ENCODE results near the gene LILRB3. TPM values are rescaled to one million over a fixed set of nuclear protein-coding genes. Genes with fewer than 3 reads are reported as not detected.

LILRB3 gene
- total and polyA plus RNA-seq, 2 experiments from 2014 or later: not detected

DNA sequence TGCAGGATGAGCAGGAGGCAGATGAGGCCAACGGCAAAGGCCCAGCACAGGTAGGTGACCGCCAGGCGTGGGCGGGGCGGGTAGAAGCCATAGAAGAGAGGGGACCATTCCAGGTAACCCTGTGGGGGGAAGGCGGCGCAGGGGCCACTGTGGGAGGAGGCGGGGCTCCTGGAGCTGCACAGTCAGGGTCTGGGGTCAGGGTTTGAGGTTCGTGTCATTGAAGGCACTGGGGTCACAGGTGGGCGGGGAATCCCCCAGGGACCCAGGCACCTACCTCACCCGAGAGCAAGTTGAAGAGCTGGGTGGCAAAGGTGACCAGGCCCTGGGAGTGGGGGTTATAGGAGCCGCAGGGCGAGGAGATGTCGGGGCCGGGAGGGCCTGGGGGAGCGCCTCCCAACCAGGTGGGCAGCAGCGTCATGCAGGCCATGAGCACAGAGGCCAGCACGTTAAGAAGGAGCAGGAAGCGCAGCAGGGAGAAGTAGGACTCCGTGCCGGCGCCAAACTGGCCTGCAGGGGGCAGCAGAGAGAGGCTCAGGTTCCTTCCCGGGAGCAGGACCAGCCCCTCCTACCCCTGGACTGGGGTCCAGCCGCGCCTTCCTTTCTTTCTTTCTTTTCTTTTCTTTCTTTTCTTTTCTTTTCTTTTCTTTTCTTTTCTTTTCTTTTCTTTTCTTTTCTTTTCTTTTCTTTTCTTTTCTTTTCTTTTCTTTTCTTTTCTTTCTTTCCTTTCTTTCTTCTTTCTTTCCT is 54.5 kb downstream of the LILRB3 start:
- Histone ChIP-seq H4K20me1 (replicated peaks; ENCODE audit: insufficient read depth) (no peaks in the 10 kb centered on the region), H3K27me3 (ENCODE audit: insufficient read depth) (peaks cover 3% of the 10 kb centered on the region; the same call in 1 of the 2 replicates), H3K4me1 (ENCODE audit: insufficient read depth) (no peaks in the 10 kb centered on the region; the same call in 1 of the 2 replicates), H3K79me2 (replicated peaks; ENCODE audit: insufficient read depth) (no peaks in the 10 kb centered on the region), H3K27ac (ENCODE audit: low read depth) (no peak overlapping the region), H3F3A (replicated peaks; ENCODE audit: low read depth) (peaks cover 14% of the 10 kb centered on the region), H3K9me2 (ENCODE audit: insufficient read depth) (no peaks in the 10 kb centered on the region), H3K4me2 (peak overlapping the region; percentile 71), H2AFZ (0 out of 2 replicates have a peak overlapping the region, but pooled peaks have one; percentile 78), H3K4me3 (peak overlapping the region; percentile 45; the same call in 1 of the 2 replicates), H3K36me3 (ENCODE audit: insufficient read depth) (no peaks in the 10 kb centered on the region)
- Mint-ChIP-seq H3K4me1 (peaks cover 22% of the 10 kb centered on the region), H3K9me3 (no peaks in the 10 kb centered on the region; the same call in 1 of the 3 replicates), H3K36me3 (ENCODE audit: low read depth) (no peaks in the 10 kb centered on the region; the same call in 2 of the 3 replicates), H3K27me3 (ENCODE audit: insufficient read depth, low read depth, poor library complexity) (peaks cover 31% of the 10 kb centered on the region), H3K4me3 (no peak overlapping the region), H3K27ac (no peak overlapping the region)
- TF ChIP-seq, protein P1, sequence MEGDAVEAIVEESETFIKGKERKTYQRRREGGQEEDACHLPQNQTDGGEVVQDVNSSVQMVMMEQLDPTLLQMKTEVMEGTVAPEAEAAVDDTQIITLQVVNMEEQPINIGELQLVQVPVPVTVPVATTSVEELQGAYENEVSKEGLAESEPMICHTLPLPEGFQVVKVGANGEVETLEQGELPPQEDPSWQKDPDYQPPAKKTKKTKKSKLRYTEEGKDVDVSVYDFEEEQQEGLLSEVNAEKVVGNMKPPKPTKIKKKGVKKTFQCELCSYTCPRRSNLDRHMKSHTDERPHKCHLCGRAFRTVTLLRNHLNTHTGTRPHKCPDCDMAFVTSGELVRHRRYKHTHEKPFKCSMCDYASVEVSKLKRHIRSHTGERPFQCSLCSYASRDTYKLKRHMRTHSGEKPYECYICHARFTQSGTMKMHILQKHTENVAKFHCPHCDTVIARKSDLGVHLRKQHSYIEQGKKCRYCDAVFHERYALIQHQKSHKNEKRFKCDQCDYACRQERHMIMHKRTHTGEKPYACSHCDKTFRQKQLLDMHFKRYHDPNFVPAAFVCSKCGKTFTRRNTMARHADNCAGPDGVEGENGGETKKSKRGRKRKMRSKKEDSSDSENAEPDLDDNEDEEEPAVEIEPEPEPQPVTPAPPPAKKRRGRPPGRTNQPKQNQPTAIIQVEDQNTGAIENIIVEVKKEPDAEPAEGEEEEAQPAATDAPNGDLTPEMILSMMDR (conservative IDR thresholded peaks at IDR 0.05; ENCODE audit: low read depth in 2 of 2): peak; percentile 79 to 89
- TF ChIP-seq EZH2 (IDR thresholded peaks at IDR 0.05; ENCODE audit: low read depth, unreplicated experiment) (no peak), STAT1 (IDR thresholded peaks at IDR 0.05; ENCODE audit: unreplicated experiment) (no peak), JUNB (IDR thresholded peaks at IDR 0.05; ENCODE audit: unreplicated experiment) (no peak), POLR2AphosphoS5 (IDR thresholded peaks at IDR 0.05; ENCODE audit: low read depth) (no peak), ZNF114 (CRISPR knock-in tag; IDR thresholded peaks at IDR 0.05) (no peak), NANOG (IDR thresholded peaks at IDR 0.05; ENCODE audit: borderline replicate concordance) (no peak), ZNF331 (CRISPR knock-in tag; IDR thresholded peaks at IDR 0.05; ENCODE audit: low read depth) (no peak)
- ATAC-seq (peak; percentile 54), DNase-seq (ENCODE audit: low spot score) (peak; percentile 97)

Small RNA genes lying within 50 kb of the gene (small RNA-seq; reads per million reads assigned to genes)
- not detected for gene RNU6-1307P (ENCODE audit: low replicate concordance)

Other genes starting within 250 kb of the LILRB3 start
- 0.23 and 0.38 TPM in 2 replicates for gene CACNG6, start 231.4 kb downstream of the LILRB3 start, total RNA-seq (2014; rRNA removed; shearing (Covaris generic))
- gene CACNG6, start 231.4 kb downstream of the LILRB3 start, polyA plus RNA-seq (2016; fragmentation: Nextera tagmentation; extraction: Ambion mirVana): 1.5 and 1.8 TPM in 2 replicates
- not detected in 2 replicates for gene VSTM1, start 159.1 kb downstream of the LILRB3 start, total RNA-seq (2014; rRNA removed; shearing (Covaris generic))
- not detected in 2 replicates for gene VSTM1, start 159.1 kb downstream of the LILRB3 start, polyA plus RNA-seq (2016; fragmentation: Nextera tagmentation; extraction: Ambion mirVana)
- gene TARM1, start 141.6 kb downstream of the LILRB3 start, total RNA-seq (2014; rRNA removed; shearing (Covaris generic)): not detected in 2 replicates
- not detected in 2 replicates for gene TARM1, start 141.6 kb downstream of the LILRB3 start, polyA plus RNA-seq (2016; fragmentation: Nextera tagmentation; extraction: Ambion mirVana)
- 0.31 TPM in 1 of 2 replicates, not detected in the other for gene OSCAR, start 122.2 kb downstream of the LILRB3 start, total RNA-seq (2014; rRNA removed; shearing (Covaris generic))
- gene OSCAR, start 122.2 kb downstream of the LILRB3 start, polyA plus RNA-seq (2016; fragmentation: Nextera tagmentation; extraction: Ambion mirVana): 1.6 and 2.6 TPM in 2 replicates
- gene NDUFA3, start 120.2 kb downstream of the LILRB3 start, total RNA-seq (2014; rRNA removed; shearing (Covaris generic)): 27.6 and 28.4 TPM in 2 replicates
- gene NDUFA3, start 120.2 kb downstream of the LILRB3 start, polyA plus RNA-seq (2016; fragmentation: Nextera tagmentation; extraction: Ambion mirVana): 691 and 851 TPM in 2 replicates
- gene TFPT, start 107.3 kb downstream of the LILRB3 start, total RNA-seq (2014; rRNA removed; shearing (Covaris generic)): 12.0 and 16.2 TPM in 2 replicates
- gene TFPT, start 107.3 kb downstream of the LILRB3 start, polyA plus RNA-seq (2016; fragmentation: Nextera tagmentation; extraction: Ambion mirVana): 18.3 and 18.9 TPM in 2 replicates
- gene PRPF31, start 107.3 kb downstream of the LILRB3 start, total RNA-seq (2014; rRNA removed; shearing (Covaris generic)): 79.3 and 83.3 TPM in 2 replicates
- 86.3 and 94.2 TPM in 2 replicates for gene PRPF31, start 107.3 kb downstream of the LILRB3 start, polyA plus RNA-seq (2016; fragmentation: Nextera tagmentation; extraction: Ambion mirVana)
- gene CNOT3, start 85.2 kb downstream of the LILRB3 start, total RNA-seq (2014; rRNA removed; shearing (Covaris generic)): 47.0 and 61.2 TPM in 2 replicates
- gene CNOT3, start 85.2 kb downstream of the LILRB3 start, polyA plus RNA-seq (2016; fragmentation: Nextera tagmentation; extraction: Ambion mirVana): 36.4 and 39.7 TPM in 2 replicates
- gene LENG1, start 63.3 kb downstream of the LILRB3 start, total RNA-seq (2014; rRNA removed; shearing (Covaris generic)): 4.7 TPM in 2 replicates
- 17.2 and 19.3 TPM in 2 replicates for gene LENG1, start 63.3 kb downstream of the LILRB3 start, polyA plus RNA-seq (2016; fragmentation: Nextera tagmentation; extraction: Ambion mirVana)
- gene TMC4, start 49.8 kb downstream of the LILRB3 start, total RNA-seq (2014; rRNA removed; shearing (Covaris generic)): 0.58 and 2.3 TPM in 2 replicates
- 7.8 and 8.2 TPM in 2 replicates for gene TMC4, start 49.8 kb downstream of the LILRB3 start, polyA plus RNA-seq (2016; fragmentation: Nextera tagmentation; extraction: Ambion mirVana)
- gene MBOAT7, start 33.4 kb downstream of the LILRB3 start, total RNA-seq (2014; rRNA removed; shearing (Covaris generic)): 140 and 184 TPM in 2 replicates
- 73.5 and 77.8 TPM in 2 replicates for gene MBOAT7, start 33.4 kb downstream of the LILRB3 start, polyA plus RNA-seq (2016; fragmentation: Nextera tagmentation; extraction: Ambion mirVana)
- 51.2 and 53.4 TPM in 2 replicates for gene TSEN34, start 31.7 kb downstream of the LILRB3 start, total RNA-seq (2014; rRNA removed; shearing (Covaris generic))
- 33.0 and 36.6 TPM in 2 replicates for gene TSEN34, start 31.7 kb downstream of the LILRB3 start, polyA plus RNA-seq (2016; fragmentation: Nextera tagmentation; extraction: Ambion mirVana)
- 1,754 and 2,101 TPM in 2 replicates for gene RPS9, start 22.1 kb downstream of the LILRB3 start, total RNA-seq (2014; rRNA removed; shearing (Covaris generic))
- gene RPS9, start 22.1 kb downstream of the LILRB3 start, polyA plus RNA-seq (2016; fragmentation: Nextera tagmentation; extraction: Ambion mirVana): 1,060 and 1,149 TPM in 2 replicates
- gene LILRA6, start 19.8 kb upstream of the LILRB3 start, total RNA-seq (2014; rRNA removed; shearing (Covaris generic)): not detected in 2 replicates
- not detected in 2 replicates for gene LILRA6, start 19.8 kb upstream of the LILRB3 start, polyA plus RNA-seq (2016; fragmentation: Nextera tagmentation; extraction: Ambion mirVana)
- gene LILRB5, start 34.3 kb upstream of the LILRB3 start, total RNA-seq (2014; rRNA removed; shearing (Covaris generic)): not detected in 2 replicates
- gene LILRB5, start 34.3 kb upstream of the LILRB3 start, polyA plus RNA-seq (2016; fragmentation: Nextera tagmentation; extraction: Ambion mirVana): not detected in 2 replicates
- not detected in 2 replicates for gene LILRB2, start 58.1 kb upstream of the LILRB3 start, total RNA-seq (2014; rRNA removed; shearing (Covaris generic))
- gene LILRB2, start 58.1 kb upstream of the LILRB3 start, polyA plus RNA-seq (2016; fragmentation: Nextera tagmentation; extraction: Ambion mirVana): not detected in 2 replicates
- gene LILRA5, start 90.2 kb upstream of the LILRB3 start, total RNA-seq (2014; rRNA removed; shearing (Covaris generic)): not detected in 2 replicates
- gene LILRA5, start 90.2 kb upstream of the LILRB3 start, polyA plus RNA-seq (2016; fragmentation: Nextera tagmentation; extraction: Ambion mirVana): not detected in 2 replicates
- not detected in 2 replicates for gene LILRA4, start 116.2 kb upstream of the LILRB3 start, total RNA-seq (2014; rRNA removed; shearing (Covaris generic))
- gene LILRA4, start 116.2 kb upstream of the LILRB3 start, polyA plus RNA-seq (2016; fragmentation: Nextera tagmentation; extraction: Ambion mirVana): not detected in 2 replicates
- gene LAIR1, start 141.9 kb upstream of the LILRB3 start, total RNA-seq (2014; rRNA removed; shearing (Covaris generic)): 1.3 TPM in 1 of 2 replicates, not detected in the other
- gene LAIR1, start 141.9 kb upstream of the LILRB3 start, polyA plus RNA-seq (2016; fragmentation: Nextera tagmentation; extraction: Ambion mirVana): 0.10 TPM in 2 replicates
- 31.8 and 40.8 TPM in 2 replicates for gene TTYH1, start 192.5 kb upstream of the LILRB3 start, total RNA-seq (2014; rRNA removed; shearing (Covaris generic))
- 18.2 and 21.5 TPM in 2 replicates for gene TTYH1, start 192.5 kb upstream of the LILRB3 start, polyA plus RNA-seq (2016; fragmentation: Nextera tagmentation; extraction: Ambion mirVana)
- 45.6 and 74.3 TPM in 2 replicates for gene LENG8, start 226.2 kb upstream of the LILRB3 start, total RNA-seq (2014; rRNA removed; shearing (Covaris generic))
- gene LENG8, start 226.2 kb upstream of the LILRB3 start, polyA plus RNA-seq (2016; fragmentation: Nextera tagmentation; extraction: Ambion mirVana): 41.2 and 42.1 TPM in 2 replicates
- gene LENG9, start 240.8 kb upstream of the LILRB3 start, total RNA-seq (2014; rRNA removed; shearing (Covaris generic)): 3.3 and 6.4 TPM in 2 replicates
- 0.26 and 0.52 TPM in 2 replicates for gene LENG9, start 240.8 kb upstream of the LILRB3 start, polyA plus RNA-seq (2016; fragmentation: Nextera tagmentation; extraction: Ambion mirVana)

All from GM23338 (cell line).